GM12878 (cell line): Measurements from ENCODE around the gene SERPINE3.

ENCODE experiments used
- ATF7 ChIP-seq: fragments of 450-650 bp; IDR thresholded peaks from 2 replicates; pipeline ENCODE4 v1.6.1; 2016; ENCODE audit warnings: low read depth, mild to moderate bottlenecking
- TF ChIP-seq, protein P1 (sequence below): fragments of 450-650 bp; conservative IDR thresholded peaks from 2 replicates; pipeline ENCODE4 v1.6.1; 2017; ENCODE audit warnings: mild to moderate bottlenecking, moderate library complexity
- TF ChIP-seq, protein P2 (sequence below): IDR thresholded peaks from 2 replicates; pipeline ENCODE4 v1.6.1; 2012; ENCODE audit warnings: low read depth, low read length, improper control_type of control experiment
- TF ChIP-seq, protein P3 (sequence below), 3 experiments: IDR thresholded peaks in 2 of 3; conservative IDR thresholded peaks in 1 of 3; 2 replicates each; pipeline ENCODE4 v1.5.1; 2011; ENCODE audit warnings: low read depth in 3 of 3, low read length in 3 of 3, mild to moderate bottlenecking in 3 of 3, control low read depth in 2 of 3, moderate library complexity in 2 of 3, inconsistent platforms in 1 of 3, mixed read lengths in 1 of 3; ENCODE audit not compliant: control insufficient read depth in 2 of 3, insufficient read depth in 1 of 3; ENCODE audit errors: extremely low read depth in 1 of 3

DNA sequence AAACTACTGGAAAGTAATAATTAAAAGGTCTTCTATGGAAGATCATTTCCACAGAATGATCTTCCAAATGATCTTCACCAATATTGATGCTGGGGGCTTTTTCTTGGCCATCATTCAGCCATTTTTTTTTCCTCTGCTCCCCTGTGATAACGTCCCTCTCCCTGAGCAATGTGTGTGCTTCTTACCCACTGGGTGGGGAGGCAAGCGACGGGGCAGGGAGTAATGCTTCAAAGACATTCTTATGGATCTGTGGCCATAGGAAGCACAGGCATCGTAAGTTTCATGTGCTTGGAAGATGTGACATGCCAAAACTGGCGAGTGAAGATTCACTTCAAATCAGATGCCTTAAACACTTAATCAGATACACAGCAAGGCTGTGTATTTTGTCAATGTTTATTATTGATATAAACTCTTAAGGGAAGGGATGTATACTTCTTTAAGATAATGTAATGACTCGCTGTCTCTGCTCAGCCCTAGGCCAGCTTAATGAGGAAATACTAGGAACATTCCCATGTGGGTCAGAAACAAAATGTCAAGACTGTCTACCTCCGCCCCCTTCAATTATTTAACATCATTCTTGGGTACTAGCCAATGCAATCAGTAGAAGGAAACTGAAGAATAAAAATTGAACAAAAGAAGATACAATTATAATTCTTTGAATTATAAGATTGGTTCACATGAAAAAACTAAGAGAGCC, 34.1 kb upstream of the SERPINE3 start:
- TF ChIP-seq, protein P1, sequence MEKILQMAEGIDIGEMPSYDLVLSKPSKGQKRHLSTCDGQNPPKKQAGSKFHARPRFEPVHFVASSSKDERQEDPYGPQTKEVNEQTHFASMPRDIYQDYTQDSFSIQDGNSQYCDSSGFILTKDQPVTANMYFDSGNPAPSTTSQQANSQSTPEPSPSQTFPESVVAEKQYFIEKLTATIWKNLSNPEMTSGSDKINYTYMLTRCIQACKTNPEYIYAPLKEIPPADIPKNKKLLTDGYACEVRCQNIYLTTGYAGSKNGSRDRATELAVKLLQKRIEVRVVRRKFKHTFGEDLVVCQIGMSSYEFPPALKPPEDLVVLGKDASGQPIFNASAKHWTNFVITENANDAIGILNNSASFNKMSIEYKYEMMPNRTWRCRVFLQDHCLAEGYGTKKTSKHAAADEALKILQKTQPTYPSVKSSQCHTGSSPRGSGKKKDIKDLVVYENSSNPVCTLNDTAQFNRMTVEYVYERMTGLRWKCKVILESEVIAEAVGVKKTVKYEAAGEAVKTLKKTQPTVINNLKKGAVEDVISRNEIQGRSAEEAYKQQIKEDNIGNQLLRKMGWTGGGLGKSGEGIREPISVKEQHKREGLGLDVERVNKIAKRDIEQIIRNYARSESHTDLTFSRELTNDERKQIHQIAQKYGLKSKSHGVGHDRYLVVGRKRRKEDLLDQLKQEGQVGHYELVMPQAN: no peak
- TF ChIP-seq, protein P2, sequence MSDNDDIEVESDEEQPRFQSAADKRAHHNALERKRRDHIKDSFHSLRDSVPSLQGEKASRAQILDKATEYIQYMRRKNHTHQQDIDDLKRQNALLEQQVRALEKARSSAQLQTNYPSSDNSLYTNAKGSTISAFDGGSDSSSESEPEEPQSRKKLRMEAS: no peak
- no peak for TF ChIP-seq ATF7
- TF ChIP-seq, protein P3, sequence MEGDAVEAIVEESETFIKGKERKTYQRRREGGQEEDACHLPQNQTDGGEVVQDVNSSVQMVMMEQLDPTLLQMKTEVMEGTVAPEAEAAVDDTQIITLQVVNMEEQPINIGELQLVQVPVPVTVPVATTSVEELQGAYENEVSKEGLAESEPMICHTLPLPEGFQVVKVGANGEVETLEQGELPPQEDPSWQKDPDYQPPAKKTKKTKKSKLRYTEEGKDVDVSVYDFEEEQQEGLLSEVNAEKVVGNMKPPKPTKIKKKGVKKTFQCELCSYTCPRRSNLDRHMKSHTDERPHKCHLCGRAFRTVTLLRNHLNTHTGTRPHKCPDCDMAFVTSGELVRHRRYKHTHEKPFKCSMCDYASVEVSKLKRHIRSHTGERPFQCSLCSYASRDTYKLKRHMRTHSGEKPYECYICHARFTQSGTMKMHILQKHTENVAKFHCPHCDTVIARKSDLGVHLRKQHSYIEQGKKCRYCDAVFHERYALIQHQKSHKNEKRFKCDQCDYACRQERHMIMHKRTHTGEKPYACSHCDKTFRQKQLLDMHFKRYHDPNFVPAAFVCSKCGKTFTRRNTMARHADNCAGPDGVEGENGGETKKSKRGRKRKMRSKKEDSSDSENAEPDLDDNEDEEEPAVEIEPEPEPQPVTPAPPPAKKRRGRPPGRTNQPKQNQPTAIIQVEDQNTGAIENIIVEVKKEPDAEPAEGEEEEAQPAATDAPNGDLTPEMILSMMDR (IDR thresholded peaks at IDR 0.05 in 2 of 3, conservative IDR thresholded peaks at IDR 0.05 in 1 of 3; ENCODE audit: control insufficient read depth in 2 of 3, extremely low read depth in 1 of 3, insufficient read depth in 1 of 3, low read depth in 3 of 3, low read length in 3 of 3): no peak
